HEK293T (cell line): ENCODE results near the gene PXN.

Experiments used
- ARNT ChIP-seq: fragments of 450-650 bp; IDR thresholded peaks from 2 replicates; pipeline ENCODE4 v1.6.1; 2017; ENCODE audit warnings: mild to moderate bottlenecking
- SUZ12 ChIP-seq: fragments of 450-650 bp; IDR thresholded peaks from 2 replicates; pipeline ENCODE4 v1.6.1; 2016; ENCODE audit warnings: mild to moderate bottlenecking

DNA sequence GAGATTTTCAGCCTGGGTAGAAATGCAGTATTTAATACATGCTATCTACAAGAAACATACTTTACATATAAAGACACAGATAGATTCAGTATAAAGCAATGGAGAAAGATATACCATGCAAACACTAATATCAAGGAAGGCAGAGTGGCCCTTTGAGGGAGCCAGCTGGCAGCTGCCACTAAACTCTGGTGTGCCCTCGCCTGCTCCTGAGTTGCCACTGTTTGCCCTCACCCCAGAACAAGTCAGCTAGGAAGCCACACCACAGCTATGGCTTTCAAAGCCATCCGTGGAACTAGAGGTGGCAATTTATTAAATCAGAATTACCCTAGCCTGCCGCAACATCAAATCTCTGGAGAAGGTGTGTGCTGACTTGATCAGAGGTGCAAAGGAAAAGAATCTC is 18.3 kb downstream of the PXN start:
- no peak for TF ChIP-seq ARNT
- TF ChIP-seq SUZ12: no peak
